GM12801 (cell line): Measurements from ENCODE around the gene DEK.

Experiments
- CTCF ChIP-seq: IDR thresholded peaks from one replicate; pipeline ENCODE4 v1.5.1; 2011; ENCODE audit warnings: control low read depth; ENCODE audit not compliant: insufficient read length; ENCODE audit errors: extremely low read depth

Gene DEK

GRCh38 chr6:18276610-18277236, 12.4 kb upstream of the DEK start:
- no peak for TF ChIP-seq CTCF

DNA sequence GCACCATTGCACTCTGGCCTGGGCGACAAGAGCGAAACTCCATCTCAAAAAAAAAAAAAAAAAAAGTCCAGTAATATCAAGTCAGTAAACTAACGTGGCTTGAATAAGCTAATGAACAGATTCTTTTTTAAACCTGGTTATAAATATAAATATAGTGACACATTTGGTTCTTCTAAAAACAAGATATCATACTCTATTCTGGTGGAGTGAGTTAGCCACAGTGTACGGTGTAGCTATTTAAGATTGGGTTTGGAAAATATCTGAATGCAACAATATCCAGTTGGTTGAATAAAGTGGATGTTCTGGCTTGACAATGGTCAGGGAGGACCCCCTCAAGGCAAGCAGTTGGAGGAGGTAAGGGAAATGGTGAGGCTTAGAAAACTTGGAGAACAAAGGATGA, 5.9 kb upstream of the DEK start:
- no peak for TF ChIP-seq CTCF

GRCh38 chr6:18269717-18270116, 5.4 kb upstream of the DEK start:
- no peak for TF ChIP-seq CTCF

GRCh38 chr6:18269253-18269652, 4.9 kb upstream of the DEK start:
- TF ChIP-seq CTCF: no peak

DNA sequence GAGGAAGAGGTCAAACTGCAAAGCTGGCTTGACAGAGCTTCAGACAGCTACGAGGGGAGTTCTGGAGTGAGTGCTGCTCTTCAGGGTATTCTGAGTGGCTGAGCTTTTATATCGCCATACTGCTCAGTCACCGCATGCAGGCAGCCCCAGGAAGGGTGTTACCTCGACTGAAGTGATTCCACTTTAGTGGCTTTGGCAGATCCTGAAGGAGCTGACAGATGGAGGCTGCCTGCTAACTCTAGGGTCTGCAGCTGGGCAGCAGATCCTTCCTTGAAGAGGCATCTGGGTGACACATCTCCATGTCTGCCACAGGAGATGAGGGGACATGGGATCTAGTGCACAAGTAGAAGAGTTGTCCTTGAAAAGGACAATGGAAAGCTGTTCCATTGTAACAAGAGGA, 3.7 kb upstream of the DEK start:
- TF ChIP-seq CTCF: no peak

DNA sequence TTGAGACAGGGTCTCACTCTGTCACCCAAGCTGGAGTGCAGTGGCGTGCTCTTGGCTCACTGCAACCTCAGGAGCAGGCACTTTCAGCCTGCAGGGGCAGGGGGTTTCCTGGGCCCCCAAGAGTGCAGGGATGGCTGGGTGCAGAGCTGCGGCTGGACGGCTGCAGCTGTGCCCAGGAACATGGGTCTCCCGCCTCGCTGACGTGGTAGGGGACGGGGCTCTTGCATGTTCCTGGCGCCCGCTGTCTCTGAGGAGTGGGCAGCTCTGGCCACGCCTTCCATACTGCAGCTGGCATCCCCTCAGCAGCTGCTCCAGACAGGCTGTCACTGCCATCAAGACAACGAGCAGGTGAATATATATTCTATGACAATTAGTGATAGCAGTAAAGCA, 2.2 kb upstream of the DEK start:
- TF ChIP-seq CTCF: no peak

- no peak for TF ChIP-seq CTCF
Observed at GRCh38 chr6:18265787-18266522, 1.6 kb upstream of the DEK start.
